PFSK-1 (cell line): Measurements from ENCODE around the gene CLDND1. TPM values are rescaled to one million over a fixed set of nuclear protein-coding genes. Genes with fewer than 3 reads are reported as not detected.

Experiments used
- FOXP2 ChIP-seq: optimal IDR thresholded peaks from 2 replicates; pipeline ENCODE3; 2011; ENCODE audit warnings: borderline replicate concordance, control low read depth, inconsistent platforms; ENCODE audit not compliant: insufficient read depth; ENCODE audit errors: extremely low read length, extremely low read depth
- POLR2AphosphoS5 ChIP-seq: IDR thresholded peaks from 2 replicates; pipeline ENCODE4 v1.6.1; 2012; ENCODE audit warnings: low read depth, mild to moderate bottlenecking, control low read depth, low read length, moderate library complexity
- SIN3A ChIP-seq: IDR thresholded peaks from 2 replicates; pipeline ENCODE4 v1.6.1; 2012; ENCODE audit warnings: mild to moderate bottlenecking, low read length, moderate library complexity, borderline replicate concordance; ENCODE audit not compliant: insufficient read depth
- TAF1 ChIP-seq: IDR thresholded peaks from 2 replicates; pipeline ENCODE4 v1.6.1; 2012; ENCODE audit warnings: low read length, control low read depth, borderline replicate concordance; ENCODE audit not compliant: insufficient read depth
- polyA plus RNA-seq: library from polyadenylated mRNA; unstranded; fragments of >200 nt; gene quantifications from one replicate; pipeline ENCODE4 v1.2.1, GENCODE V29; 2012; ENCODE audit warnings: low read depth, missing spikeins; ENCODE audit not compliant: insufficient read length
- TF ChIP-seq, protein P1 (sequence below), 2 experiments: IDR thresholded peaks; 2 replicates each; pipeline versions ENCODE4 v1.6.1 to v1.8.0; 2011 to 2012; ENCODE audit warnings: low read depth in 2 of 2, low read length in 2 of 2, control low read depth in 1 of 2, inconsistent platforms in 1 of 2, mild to moderate bottlenecking in 1 of 2, moderate library complexity in 1 of 2; ENCODE audit not compliant: insufficient read depth in 1 of 2

CLDND1 gene
- polyA plus RNA-seq: 26.4 TPM

DNA sequence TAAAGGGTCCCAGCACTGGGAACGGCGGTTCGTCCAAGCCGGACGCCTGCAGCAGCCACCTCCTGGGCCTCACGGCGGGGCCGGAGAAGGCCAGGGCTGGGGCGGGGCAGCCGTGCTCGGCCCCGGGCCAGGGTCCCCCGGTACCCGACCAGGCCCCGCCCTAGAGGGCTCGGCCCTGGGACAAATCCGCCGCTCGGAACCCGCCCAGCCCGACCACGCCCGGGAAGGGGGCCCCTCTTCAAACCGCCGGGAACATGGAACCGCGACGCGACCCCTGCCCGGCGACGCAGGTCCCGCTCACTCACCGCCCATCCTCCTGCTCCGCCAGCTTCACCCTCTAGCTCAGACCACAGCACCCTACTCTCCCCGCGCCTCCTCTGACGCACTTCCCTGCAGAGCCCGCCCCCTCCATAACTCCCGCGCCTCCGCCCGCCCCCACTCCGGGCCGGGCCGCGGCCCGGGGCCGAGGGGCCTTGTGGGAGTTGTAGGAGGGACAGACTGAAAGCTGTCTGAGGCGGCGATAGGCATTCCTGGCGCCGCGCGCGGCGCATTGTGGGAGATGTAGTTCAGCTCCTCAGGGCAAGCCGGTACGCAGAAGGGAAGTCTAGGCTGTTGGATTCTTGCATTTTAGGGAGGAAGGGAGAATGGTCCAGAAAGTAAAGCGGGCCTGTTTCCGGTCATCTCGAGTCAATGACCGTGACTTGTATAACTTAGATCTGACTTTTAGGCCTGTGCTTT lies at the start of gene CLDND1:
CLDND1 (minus strand) TSS at position 359 of the 738 bp plus-strand sequence. CDS start 1,478 bp downstream, outside the sequence.
- peak; percentile 74 for TF ChIP-seq POLR2AphosphoS5
- TF ChIP-seq TAF1: peak; percentile 43; the same call in 1 of the 2 replicates
- no peak for TF ChIP-seq FOXP2
- no peak for TF ChIP-seq SIN3A

DNA sequence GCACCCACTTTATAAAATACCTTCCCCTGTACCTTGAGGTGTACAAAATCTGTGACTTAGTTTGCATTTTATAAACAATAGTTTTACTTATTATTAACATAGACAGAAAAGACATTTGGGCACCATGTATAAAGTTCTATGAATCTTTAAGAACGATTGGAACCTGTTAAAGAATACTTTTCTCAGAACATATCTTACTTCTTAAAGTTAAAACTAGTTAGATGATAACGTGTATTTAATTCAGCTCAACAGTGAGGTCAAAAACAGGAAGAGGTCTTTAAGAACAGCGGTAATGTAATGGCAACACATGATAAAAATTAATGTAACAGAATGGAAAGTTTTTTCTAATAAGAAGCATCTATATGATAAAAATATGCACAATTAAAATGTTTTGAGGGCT lies 45.7 kb upstream of the CLDND1 start:
- TF ChIP-seq, protein P1, sequence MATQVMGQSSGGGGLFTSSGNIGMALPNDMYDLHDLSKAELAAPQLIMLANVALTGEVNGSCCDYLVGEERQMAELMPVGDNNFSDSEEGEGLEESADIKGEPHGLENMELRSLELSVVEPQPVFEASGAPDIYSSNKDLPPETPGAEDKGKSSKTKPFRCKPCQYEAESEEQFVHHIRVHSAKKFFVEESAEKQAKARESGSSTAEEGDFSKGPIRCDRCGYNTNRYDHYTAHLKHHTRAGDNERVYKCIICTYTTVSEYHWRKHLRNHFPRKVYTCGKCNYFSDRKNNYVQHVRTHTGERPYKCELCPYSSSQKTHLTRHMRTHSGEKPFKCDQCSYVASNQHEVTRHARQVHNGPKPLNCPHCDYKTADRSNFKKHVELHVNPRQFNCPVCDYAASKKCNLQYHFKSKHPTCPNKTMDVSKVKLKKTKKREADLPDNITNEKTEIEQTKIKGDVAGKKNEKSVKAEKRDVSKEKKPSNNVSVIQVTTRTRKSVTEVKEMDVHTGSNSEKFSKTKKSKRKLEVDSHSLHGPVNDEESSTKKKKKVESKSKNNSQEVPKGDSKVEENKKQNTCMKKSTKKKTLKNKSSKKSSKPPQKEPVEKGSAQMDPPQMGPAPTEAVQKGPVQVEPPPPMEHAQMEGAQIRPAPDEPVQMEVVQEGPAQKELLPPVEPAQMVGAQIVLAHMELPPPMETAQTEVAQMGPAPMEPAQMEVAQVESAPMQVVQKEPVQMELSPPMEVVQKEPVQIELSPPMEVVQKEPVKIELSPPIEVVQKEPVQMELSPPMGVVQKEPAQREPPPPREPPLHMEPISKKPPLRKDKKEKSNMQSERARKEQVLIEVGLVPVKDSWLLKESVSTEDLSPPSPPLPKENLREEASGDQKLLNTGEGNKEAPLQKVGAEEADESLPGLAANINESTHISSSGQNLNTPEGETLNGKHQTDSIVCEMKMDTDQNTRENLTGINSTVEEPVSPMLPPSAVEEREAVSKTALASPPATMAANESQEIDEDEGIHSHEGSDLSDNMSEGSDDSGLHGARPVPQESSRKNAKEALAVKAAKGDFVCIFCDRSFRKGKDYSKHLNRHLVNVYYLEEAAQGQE (IDR thresholded peaks at IDR 0.05; ENCODE audit: insufficient read depth in 1 of 2, low read depth in 2 of 2, low read length in 2 of 2): no peak
- no peak for TF ChIP-seq POLR2AphosphoS5
- TF ChIP-seq TAF1: no peak
- no peak for TF ChIP-seq FOXP2
- no peak for TF ChIP-seq SIN3A

DNA sequence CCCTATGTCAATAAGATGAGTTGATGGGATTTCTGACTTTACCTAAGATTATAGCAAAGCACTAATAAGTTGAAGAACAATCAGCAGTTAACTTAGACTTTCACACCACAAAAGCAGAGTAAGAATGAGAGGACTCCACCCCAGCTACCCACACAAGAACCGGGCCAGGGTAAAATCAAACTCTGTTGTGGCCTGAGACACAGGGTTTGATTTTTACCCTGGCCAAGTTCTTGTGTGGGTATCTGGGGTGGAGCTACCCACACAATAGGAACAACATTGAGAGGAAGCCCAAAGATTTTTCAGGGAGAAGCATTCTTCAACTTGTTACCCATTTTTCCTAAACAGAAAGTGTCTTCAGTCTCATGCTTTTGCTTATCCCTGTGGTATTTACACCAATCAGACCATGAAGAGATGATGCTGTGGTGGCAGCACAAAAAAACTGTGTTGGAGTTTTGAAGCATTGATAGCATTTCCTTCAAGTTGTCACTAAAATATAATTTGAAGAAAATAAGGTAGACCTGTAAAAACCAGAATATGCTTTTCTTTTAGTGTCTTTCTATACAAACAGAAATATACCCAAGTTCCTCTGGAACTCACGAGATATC lies 45.1 kb upstream of the CLDND1 start:
- TF ChIP-seq TAF1 (no peak), POLR2AphosphoS5 (no peak), SIN3A (no peak), FOXP2 (no peak)
- TF ChIP-seq, protein P1 (IDR thresholded peaks at IDR 0.05; ENCODE audit: insufficient read depth in 1 of 2, low read depth in 2 of 2, low read length in 2 of 2): no peak

GRCh38 chr3:98565843-98566242 lies 43.1 kb upstream of the CLDND1 start:
- no peak for TF ChIP-seq TAF1
- TF ChIP-seq SIN3A: no peak
- TF ChIP-seq, protein P1 (IDR thresholded peaks at IDR 0.05; ENCODE audit: insufficient read depth in 1 of 2, low read depth in 2 of 2, low read length in 2 of 2): no peak
- TF ChIP-seq POLR2AphosphoS5: no peak
- no peak for TF ChIP-seq FOXP2

DNA sequence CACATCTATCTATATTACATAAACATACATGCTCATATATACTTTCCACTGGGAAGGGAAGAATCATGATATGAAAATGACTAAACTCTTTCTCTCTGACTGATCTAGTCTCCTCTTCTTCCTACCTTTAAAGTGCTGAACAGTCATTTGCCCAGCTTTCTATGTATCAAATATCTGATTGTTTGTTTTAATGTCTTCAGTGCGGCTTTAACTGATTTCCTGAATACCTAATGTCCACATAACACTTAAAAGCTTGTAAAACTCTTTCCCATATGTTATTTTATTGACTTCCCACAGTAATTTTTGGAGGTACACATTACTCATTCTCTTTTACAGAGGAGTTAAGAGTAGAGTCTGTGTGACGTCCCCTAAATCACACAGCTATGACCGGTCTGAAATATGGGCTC lies 42.5 kb upstream of the CLDND1 start:
- TF ChIP-seq FOXP2 (no peak), POLR2AphosphoS5 (no peak), SIN3A (no peak), TAF1 (no peak)
- TF ChIP-seq, protein P1 (IDR thresholded peaks at IDR 0.05; ENCODE audit: insufficient read depth in 1 of 2, low read depth in 2 of 2, low read length in 2 of 2): no peak
